T-helper 2 cell treated with Interferon-gamma antibody and Interleukin-4, amounts not matched to agents 5 μg/mL and 100 μg/mL, for 36 hours (primary cell): ENCODE measurements around the gene SLC2A4RG.

Source experiments
- DNase-seq: peaks from one replicate; pipeline ENCODE4 v3.0.0; 2021; ENCODE audit warnings: low spot score
- H3K27ac Mint-ChIP-seq: one replicate; pipeline ENCODE4 v1.8.0; 2021; ENCODE audit warnings: mild to moderate bottlenecking, mixed read lengths
- H3K27me3 Mint-ChIP-seq: one replicate; pipeline ENCODE4 v1.8.0; 2021; ENCODE audit warnings: low read depth, mixed read lengths
- H3K36me3 Mint-ChIP-seq: one replicate; pipeline ENCODE4 v1.8.0; 2021; ENCODE audit warnings: low read depth, mixed read lengths
- H3K4me1 Mint-ChIP-seq: one replicate; pipeline ENCODE4 v1.8.0; 2021; ENCODE audit warnings: low read depth, mixed read lengths
- H3K4me3 Mint-ChIP-seq: one replicate; pipeline ENCODE4 v1.8.0; 2022; ENCODE audit warnings: mild to moderate bottlenecking, moderate library complexity, mixed read lengths
- H3K9me3 Mint-ChIP-seq: one replicate; pipeline ENCODE4 v1.8.0; 2021; ENCODE audit warnings: mixed read lengths

Gene SLC2A4RG, protein sequence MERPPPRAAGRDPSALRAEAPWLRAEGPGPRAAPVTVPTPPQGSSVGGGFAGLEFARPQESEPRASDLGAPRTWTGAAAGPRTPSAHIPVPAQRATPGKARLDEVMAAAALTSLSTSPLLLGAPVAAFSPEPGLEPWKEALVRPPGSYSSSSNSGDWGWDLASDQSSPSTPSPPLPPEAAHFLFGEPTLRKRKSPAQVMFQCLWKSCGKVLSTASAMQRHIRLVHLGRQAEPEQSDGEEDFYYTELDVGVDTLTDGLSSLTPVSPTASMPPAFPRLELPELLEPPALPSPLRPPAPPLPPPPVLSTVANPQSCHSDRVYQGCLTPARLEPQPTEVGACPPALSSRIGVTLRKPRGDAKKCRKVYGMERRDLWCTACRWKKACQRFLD

DNA sequence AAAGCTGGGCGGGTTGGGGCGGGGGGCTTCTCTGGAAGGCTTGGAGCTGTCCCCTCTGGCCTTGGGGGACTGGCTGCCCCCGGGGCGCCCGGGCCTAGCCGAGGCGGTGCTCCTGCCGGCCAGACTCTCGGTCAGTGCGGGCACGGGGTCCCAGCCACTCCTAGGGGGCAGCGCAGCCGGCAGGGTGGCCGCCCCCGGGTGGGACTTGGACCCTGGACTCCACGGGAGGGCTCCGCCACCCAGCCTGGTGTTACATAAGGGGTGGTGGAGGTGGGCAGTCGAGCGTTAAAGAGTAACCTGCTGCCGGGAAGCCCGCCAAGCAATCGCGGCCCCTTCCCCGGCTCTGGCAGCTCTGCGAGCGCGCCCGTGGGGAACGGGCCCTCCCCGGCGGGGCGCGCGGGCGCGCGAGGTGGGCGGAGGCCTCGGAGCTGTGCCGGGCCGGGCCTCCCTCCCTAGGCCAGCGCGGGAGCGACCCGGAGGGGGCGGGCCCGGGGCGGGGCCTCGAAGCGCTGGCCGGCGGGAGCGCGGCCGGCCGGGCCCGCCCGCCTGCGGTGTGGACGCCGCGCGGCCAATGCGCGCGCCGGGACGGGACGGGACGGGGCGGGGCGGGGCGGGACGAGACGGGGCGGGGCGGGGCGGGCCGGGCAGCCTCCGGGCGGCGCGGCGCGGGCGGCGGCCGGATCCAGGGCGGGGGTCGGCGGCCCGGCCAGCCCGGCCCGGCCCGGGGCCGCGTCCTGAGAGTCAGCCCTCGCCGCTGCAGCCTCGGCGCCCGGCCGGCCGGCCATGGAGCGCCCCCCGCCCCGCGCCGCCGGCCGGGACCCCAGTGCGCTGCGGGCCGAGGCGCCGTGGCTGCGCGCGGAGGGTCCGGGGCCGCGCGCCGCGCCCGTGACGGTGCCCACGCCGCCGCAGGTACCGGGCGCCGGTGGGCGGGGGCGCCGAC lies at the start of gene SLC2A4RG:
SLC2A4RG (plus strand) TSS at position 647 of the 940 bp plus-strand sequence; CDS start at position 784, 137 bp downstream.
- Mint-ChIP-seq H3K27me3 (no peaks in the 10 kb centered on the region), H3K4me1 (peaks cover 12% of the 10 kb centered on the region), H3K36me3 (peaks cover 18% of the 10 kb centered on the region), H3K9me3 (no peaks in the 10 kb centered on the region), H3K4me3 (peak within 1 kb of the TSS; percentile 60), H3K27ac (no peak within 1 kb of the TSS)
- peak; percentile 81 for DNase-seq

DNA sequence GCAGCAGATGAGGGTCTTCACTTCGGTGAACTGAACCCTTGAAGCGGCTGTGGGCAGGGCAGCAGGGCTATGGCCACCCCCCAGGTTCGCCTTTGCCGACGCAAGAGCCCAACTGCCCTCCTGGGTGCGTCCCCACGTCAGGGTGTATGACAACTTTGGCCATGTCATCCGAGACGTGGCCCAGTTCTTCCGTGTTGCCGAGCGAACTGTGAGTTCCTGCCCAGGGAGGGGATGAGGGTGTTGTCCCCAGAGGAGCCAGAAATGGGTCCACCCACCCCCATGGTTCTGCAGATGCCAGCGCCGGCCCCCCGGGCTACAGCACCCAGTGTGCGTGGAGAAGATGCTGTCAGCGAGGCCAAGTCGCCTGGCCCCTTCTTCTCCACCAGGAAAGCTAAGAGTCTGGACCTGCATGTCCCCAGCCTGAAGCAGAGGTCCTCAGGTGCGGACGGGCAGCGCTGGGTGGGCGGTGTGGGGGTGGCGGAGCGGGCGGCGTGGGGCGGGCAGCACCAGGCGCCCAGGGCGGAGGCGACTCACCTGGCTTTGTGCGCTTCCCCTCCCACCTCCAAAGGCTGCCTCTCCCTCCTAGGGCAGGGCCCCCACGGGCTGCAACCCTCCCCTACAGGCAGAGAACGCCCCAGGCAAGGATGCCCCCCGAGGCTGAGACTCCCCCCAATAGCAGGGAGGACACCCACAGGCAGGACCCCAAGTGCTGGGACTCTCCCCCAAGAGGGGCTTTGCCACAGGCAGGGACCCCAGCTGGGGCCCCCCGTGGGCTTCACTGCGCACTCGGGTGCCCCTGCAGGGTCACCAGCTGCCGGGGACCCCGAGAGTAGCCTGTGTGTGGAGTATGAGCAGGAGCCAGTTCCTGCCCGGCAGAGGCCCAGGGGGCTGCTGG lies 49.3 kb upstream of the SLC2A4RG start:
- no peaks in the 10 kb centered on the region for H3K9me3 Mint-ChIP-seq
- no peaks in the 10 kb centered on the region for H3K4me1 Mint-ChIP-seq
- peaks cover 2% of the 10 kb centered on the region for H3K27me3 Mint-ChIP-seq
- no peak for DNase-seq
- peaks cover 13% of the 10 kb centered on the region for H3K36me3 Mint-ChIP-seq
- H3K4me3 Mint-ChIP-seq, result no peak overlapping the region
- H3K27ac Mint-ChIP-seq, result no peak overlapping the region

DNA sequence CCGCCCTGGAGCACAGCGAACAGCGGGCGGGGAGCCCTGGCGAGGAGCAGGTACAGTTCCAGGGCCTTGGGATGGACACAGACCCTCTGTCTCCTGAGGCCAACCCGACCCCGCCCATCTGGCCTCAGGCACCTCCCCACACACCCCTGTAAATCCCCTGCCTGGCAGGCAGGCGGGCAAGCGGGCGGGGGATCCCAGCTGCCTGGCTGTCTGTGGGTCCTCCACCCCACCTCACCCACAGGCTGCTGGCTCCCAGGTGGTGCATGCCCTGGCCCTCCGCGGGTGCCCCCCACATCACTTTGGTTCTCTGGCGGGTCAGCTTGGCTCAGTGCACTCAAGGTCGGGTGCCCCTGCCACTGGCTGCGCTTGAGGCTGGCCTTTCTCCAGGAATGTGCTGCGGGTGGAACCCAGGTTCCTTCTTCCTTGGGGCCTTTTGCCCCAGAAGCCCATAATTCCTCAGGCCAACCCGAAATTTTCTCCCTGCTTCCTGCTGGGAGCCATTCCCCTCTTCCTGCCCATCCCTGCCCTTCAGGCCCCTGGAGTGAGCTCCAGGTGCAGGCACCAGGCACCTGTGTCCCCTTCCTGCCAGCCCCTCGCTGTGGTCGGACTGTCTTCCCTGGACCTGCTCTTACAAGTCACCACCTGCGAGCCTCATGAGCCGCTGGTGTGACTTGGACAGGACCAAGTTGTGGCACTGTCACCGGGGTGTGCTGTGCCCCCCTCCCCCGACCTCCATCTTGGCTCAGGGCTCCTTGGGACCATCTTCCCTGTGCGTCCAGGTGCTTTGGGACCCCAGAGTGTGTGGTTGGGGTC lies 48.5 kb upstream of the SLC2A4RG start:
- no peaks in the 10 kb centered on the region for H3K4me1 Mint-ChIP-seq
- no peak overlapping the region for H3K4me3 Mint-ChIP-seq
- DNase-seq, result no peak
- peaks cover 2% of the 10 kb centered on the region for H3K27me3 Mint-ChIP-seq
- no peaks in the 10 kb centered on the region for H3K9me3 Mint-ChIP-seq
- no peak overlapping the region for H3K27ac Mint-ChIP-seq
- peaks cover 13% of the 10 kb centered on the region for H3K36me3 Mint-ChIP-seq

DNA sequence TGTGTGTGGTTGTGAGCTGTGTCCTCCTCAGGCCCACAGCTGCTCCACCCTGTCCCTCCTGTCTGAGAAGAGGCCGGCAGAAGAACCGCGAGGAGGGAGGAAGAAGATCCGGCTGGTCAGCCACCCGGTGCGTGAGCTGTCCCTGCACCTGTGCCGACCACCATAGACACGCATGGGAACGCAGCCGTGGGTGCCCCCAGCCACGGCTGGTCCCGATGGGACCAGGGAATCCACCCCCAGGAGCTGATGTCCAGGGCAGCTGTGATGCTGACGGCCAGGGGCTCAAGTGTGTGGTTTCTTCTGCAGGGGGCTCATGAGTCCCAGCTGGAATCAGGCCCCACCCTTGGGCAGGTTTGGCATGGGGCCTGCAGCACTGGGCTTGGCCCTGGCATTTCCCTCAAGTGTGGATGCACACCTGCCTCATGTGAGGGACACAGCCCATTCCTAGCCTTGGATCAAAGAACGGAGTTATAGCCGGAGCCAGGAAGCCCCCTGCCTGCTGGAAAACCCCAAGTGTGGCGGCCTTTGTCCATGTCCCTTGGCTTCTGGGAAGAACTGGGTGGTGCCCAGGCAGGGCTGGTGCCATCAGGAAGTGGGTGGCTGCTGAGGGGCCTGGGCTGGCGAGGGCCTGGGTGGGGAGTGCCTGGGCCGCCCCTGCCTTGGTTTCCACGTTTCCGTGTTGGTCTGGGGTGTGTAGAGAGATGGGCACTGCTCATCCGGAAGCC lies 47.7 kb upstream of the SLC2A4RG start:
- H3K4me1 Mint-ChIP-seq, result no peaks in the 10 kb centered on the region
- H3K36me3 Mint-ChIP-seq, result peaks cover 13% of the 10 kb centered on the region
- H3K27me3 Mint-ChIP-seq, result peaks cover 2% of the 10 kb centered on the region
- no peak overlapping the region for H3K27ac Mint-ChIP-seq
- DNase-seq, result no peak
- no peaks in the 10 kb centered on the region for H3K9me3 Mint-ChIP-seq
- no peak overlapping the region for H3K4me3 Mint-ChIP-seq

DNA sequence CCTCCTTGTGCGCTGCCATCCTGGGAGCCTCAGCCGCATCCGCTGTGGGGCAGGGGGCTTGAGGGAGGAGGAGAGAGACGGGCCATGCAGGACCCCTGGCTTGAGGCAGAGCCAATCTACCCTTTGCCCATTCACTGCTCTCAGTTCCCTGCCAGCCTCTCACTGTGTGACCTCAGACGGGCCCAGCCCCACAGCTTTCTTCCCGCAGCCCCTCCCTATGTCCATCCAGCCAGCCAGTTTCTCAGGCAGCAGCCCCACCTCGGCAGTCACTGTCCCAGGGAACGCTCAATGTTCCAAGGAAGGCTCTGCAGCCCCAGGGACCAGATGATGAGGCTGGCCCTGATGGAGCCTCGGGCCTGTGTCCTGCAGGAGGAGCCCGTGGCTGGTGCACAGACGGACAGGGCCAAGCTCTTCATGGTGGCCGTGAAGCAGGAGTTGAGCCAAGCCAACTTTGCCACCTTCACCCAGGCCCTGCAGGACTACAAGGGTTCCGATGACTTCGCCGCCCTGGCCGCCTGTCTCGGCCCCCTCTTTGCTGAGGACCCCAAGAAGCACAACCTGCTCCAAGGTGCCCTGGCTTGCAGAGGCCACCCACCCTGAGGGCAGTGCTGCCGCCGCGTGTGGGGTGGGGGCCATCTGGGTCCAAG lies 47.0 kb upstream of the SLC2A4RG start:
- Mint-ChIP-seq H3K9me3 (no peaks in the 10 kb centered on the region), H3K27me3 (peaks cover 2% of the 10 kb centered on the region), H3K27ac (peak overlapping the region; percentile 49), H3K36me3 (peaks cover 13% of the 10 kb centered on the region), H3K4me3 (no peak overlapping the region), H3K4me1 (no peaks in the 10 kb centered on the region)
- DNase-seq, result no peak

DNA sequence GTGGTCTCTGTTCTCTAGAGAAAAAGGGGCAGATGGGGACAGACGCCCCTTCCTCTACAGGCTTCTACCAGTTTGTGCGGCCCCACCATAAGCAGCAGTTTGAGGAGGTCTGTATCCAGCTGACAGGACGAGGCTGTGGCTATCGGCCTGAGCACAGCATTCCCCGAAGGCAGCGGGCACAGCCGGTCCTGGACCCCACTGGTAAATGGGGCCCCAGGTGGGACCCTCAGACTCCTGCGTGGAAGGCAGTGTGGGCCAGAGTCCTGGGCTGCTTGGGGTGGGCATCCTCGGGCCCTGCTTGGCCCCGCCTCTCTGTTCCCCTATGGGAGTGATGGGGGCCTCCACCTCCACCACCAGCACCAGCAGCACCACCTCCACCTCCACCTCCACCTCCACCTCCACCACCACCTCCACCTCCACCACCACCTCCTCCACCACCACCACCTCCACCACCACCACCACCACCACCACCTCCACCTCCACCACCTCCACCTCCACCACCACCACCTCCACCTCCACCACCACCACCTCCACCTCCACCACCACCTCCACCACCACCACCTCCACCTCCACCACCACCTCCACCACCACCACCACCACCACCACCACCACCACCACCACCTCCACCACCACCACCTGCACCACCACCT lies 46.4 kb upstream of the SLC2A4RG start:
- no peak overlapping the region for H3K27ac Mint-ChIP-seq
- H3K36me3 Mint-ChIP-seq, result peaks cover 13% of the 10 kb centered on the region

DNA sequence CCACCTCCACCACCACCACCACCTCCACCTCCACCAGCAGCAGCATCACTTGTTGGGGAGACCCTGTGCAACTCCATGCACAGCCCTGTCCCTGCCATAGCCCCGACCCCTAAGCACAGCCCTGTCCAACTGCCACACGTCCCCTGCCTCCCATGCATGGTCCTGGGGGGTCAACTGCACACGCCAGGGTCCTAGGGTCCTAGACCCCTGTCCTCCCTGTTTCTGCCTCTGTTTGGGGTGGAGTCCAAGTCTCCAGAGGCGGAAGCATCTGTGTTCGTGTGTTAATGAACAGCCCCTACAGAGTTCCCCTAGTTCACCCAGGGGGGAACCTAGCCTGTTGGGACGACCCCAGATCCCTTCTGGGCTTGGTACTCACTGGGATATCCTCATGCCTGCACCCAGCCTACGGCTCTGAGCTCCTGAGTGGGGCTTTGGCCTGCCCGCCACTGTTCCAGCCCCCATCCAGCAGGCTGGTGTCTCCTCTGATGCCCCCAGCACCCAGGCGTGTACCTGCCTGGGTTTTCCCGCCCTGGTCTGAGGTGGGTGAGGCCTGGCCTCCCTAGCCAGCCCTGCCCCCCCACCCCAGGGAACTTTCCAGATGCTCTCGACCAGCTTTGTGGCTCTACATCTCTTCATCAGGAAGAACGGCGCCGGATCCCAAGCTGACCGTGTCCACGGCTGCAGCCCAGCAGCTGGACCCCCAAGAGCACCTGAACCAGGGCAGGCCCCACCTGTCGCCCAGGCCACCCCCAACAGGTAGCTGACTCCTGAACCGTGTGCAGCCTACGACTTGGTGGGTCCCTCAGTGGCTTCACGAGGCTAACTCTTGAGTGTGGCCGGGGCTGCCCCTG lies 45.6 kb upstream of the SLC2A4RG start:
- Mint-ChIP-seq H3K27ac (peak overlapping the region; percentile 83), H3K4me1 (no peaks in the 10 kb centered on the region), H3K27me3 (peaks cover 2% of the 10 kb centered on the region), H3K36me3 (peaks cover 13% of the 10 kb centered on the region), H3K9me3 (no peaks in the 10 kb centered on the region), H3K4me3 (no peak overlapping the region)
- DNase-seq, result no peak

More for the DNA sequence above, 46.4 kb upstream of the SLC2A4RG start:
- no peaks in the 10 kb centered on the region for H3K9me3 Mint-ChIP-seq
- H3K4me3 Mint-ChIP-seq, result no peak overlapping the region
- no peaks in the 10 kb centered on the region for H3K4me1 Mint-ChIP-seq
- peaks cover 2% of the 10 kb centered on the region for H3K27me3 Mint-ChIP-seq
- no peak for DNase-seq

DNA sequence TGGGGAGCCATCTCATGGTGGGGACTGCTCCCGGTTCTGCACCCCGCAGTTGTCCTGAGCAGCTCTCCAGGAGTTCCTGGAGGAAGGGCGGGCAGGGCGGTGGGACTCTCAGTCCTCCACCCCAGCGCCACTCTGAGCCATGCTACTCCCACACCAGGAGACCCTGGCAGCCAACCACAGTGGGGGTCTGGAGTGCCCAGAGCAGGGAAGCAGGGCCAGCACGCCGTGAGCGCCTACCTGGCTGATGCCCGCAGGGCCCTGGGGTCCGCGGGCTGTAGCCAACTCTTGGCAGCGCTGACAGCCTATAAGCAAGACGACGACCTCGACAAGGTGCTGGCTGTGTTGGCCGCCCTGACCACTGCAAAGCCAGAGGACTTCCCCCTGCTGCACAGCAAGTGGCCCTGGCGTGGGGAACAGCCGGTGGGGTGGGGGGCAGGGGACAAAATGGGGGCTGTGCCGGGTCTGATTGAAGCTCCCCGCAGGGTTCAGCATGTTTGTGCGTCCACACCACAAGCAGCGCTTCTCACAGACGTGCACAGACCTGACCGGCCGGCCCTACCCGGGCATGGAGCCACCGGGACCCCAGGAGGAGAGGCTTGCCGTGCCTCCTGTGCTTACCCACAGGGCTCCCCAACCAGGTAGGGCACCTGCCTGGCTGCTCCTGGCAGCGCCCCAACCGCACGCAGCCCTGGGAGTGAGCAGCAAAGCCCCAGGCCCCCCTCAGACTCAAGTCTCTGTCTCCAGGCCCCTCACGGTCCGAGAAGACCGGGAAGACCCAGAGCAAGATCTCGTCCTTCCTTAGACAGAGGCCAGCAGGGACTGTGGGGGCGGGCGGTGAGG lies 44.8 kb upstream of the SLC2A4RG start:
- Mint-ChIP-seq H3K27me3 (peaks cover 2% of the 10 kb centered on the region), H3K4me3 (no peak overlapping the region), H3K9me3 (no peaks in the 10 kb centered on the region), H3K27ac (no peak overlapping the region), H3K36me3 (peaks cover 13% of the 10 kb centered on the region), H3K4me1 (no peaks in the 10 kb centered on the region)
- no peak for DNase-seq

DNA sequence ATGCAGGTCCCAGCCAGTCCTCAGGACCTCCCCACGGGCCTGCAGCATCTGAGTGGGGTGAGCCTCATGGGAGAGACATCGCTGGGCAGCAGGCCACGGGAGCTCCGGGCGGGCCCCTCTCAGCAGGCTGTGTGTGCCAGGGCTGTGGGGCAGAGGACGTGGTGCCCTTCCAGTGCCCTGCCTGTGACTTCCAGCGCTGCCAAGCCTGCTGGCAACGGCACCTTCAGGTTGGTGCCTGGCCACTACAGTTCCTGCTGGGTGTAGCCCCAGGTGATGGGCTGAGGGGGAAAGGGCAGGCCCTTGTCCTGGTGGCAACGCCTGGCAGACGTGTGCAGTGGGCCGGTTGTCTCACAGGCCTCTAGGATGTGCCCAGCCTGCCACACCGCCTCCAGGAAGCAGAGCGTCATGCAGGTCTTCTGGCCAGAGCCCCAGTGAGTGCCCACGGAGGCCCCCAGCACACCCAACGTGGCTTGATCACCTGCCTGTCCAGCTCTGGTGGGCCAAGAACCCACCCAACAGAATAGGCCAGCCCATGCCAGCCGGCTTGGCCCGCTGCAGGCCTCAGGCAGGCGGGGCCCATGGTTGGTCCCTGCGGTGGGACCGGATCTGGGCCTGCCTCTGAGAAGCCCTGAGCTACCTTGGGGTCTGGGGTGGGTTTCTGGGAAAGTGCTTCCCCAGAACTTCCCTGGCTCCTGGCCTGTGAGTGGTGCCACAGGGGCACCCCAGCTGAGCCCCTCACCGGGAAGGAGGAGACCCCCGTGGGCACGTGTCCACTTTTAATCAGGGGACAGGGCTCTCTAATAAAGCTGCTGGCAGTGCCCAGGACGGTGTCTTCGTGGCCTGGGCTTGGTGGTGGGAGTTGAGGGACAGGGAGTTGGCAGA lies 43.9 kb upstream of the SLC2A4RG start:
- DNase-seq, result no peak
- Mint-ChIP-seq H3K27ac (no peak overlapping the region), H3K27me3 (peaks cover 2% of the 10 kb centered on the region), H3K9me3 (no peaks in the 10 kb centered on the region), H3K4me3 (no peak overlapping the region), H3K4me1 (no peaks in the 10 kb centered on the region), H3K36me3 (peaks cover 13% of the 10 kb centered on the region)

DNA sequence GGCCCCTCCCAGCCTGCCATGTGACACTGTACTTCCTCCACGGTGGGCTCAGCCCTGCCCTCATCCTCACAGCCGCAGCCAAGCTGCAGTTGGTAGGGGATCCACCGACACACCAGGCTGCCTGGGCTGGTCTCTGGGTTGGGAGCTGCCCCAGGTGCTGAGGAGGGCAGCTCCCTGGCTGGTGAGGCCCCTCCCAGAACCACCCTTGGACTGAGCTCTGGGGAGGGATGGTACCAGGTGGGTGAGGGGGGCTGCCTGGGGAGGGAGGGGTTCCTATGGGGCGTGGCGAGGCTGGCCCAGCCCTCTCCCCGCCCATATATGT lies 43.3 kb upstream of the SLC2A4RG start:
- peaks cover 2% of the 10 kb centered on the region for H3K27me3 Mint-ChIP-seq
- no peak for DNase-seq
- no peak overlapping the region for H3K4me3 Mint-ChIP-seq
- peaks cover 12% of the 10 kb centered on the region for H3K36me3 Mint-ChIP-seq
- H3K4me1 Mint-ChIP-seq, result no peaks in the 10 kb centered on the region
- H3K27ac Mint-ChIP-seq, result no peak overlapping the region
- H3K9me3 Mint-ChIP-seq, result no peaks in the 10 kb centered on the region
